Omental fat pad (tissue), 4 donors: ENCODE data around the gene NCBP1. TPM values are rescaled to one million over a fixed set of nuclear protein-coding genes. Genes with fewer than 3 reads are reported as not detected.

Experiments used
- ATAC-seq: fragments of 150-250 bp; one replicate; pipeline ENCODE4 v1.9.1; 2016; ENCODE audit warnings: mild to moderate bottlenecking, moderate library complexity; ENCODE audit not compliant: low FRiP score
- DNase-seq: peaks from one replicate; pipeline ENCODE4 v3.0.0-alpha.2; 2019; ENCODE audit warnings: low spot score
- CTCF ChIP-seq, 3 donors: fragments of 450-650 bp; IDR thresholded peaks; one replicate each; pipeline ENCODE4 v1.5.1; 2016 to 2017; ENCODE audit warnings: antibody characterized with exemption in 3 of 3, mild to moderate bottlenecking in 3 of 3, moderate library complexity in 2 of 3
- total RNA-seq, 4 donors: library from RNA; depleted of rRNA; stranded (reverse); fragments of >200 nt; gene quantifications; one replicate each; pipeline ENCODE4 v1.1.0, GENCODE V29; 2016

Gene NCBP1
- total RNA-seq, 4 donors from 2014 or later: 15.9 to 26.5 (median 18.5) TPM

DNA sequence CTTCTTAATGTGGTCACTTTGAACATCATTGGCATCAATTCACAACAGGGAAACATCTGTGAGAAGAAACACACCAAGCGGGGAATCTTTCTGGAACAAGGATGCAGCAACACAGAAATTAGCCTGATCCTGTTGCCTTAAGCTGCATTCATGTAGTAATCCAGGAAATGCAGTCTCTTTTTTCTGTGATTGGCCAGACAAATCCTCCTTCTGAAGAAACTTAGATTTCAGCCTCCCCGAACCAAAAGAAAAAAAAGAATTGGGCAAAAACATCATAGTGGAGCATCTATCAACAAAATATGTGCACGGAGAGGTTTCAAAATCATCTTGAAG, 70.7 kb downstream of the NCBP1 start:
- no peak for ATAC-seq

GRCh38 chr9:97704851-97705250, 71.2 kb downstream of the NCBP1 start:
- ATAC-seq (no peak), DNase-seq (no peak)
- TF ChIP-seq CTCF (IDR thresholded peaks at IDR 0.05): no peak

More for the DNA sequence above, 70.7 kb downstream of the NCBP1 start:
- TF ChIP-seq CTCF (IDR thresholded peaks at IDR 0.05): no peak
- no peak for DNase-seq

GRCh38 chr9:97705354-97705950, 71.8 kb downstream of the NCBP1 start:
- ATAC-seq (no peak), DNase-seq (no peak)
- no peak for TF ChIP-seq CTCF (IDR thresholded peaks at IDR 0.05)

DNA sequence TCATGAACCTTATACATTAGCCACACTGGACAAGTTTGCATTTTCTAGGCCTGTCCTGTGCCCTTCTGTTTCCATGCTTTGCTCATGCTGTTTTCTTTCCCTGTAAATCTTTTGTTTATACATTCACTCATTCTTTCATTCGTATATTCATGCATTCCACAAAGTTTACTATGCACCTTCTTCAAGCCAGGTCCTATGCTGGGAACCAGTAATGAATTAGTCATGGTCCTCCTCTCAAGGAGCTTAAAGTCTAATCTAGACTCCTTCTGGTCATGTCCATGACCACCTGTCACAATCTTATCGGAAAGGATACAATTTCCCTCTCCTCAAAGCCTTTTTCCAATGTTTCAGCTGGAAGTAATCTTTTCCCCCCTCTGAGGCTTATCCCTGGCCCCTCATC, 72.6 kb downstream of the NCBP1 start:
- DNase-seq (no peak), ATAC-seq (no peak)
- no peak for TF ChIP-seq CTCF (IDR thresholded peaks at IDR 0.05)

DNA sequence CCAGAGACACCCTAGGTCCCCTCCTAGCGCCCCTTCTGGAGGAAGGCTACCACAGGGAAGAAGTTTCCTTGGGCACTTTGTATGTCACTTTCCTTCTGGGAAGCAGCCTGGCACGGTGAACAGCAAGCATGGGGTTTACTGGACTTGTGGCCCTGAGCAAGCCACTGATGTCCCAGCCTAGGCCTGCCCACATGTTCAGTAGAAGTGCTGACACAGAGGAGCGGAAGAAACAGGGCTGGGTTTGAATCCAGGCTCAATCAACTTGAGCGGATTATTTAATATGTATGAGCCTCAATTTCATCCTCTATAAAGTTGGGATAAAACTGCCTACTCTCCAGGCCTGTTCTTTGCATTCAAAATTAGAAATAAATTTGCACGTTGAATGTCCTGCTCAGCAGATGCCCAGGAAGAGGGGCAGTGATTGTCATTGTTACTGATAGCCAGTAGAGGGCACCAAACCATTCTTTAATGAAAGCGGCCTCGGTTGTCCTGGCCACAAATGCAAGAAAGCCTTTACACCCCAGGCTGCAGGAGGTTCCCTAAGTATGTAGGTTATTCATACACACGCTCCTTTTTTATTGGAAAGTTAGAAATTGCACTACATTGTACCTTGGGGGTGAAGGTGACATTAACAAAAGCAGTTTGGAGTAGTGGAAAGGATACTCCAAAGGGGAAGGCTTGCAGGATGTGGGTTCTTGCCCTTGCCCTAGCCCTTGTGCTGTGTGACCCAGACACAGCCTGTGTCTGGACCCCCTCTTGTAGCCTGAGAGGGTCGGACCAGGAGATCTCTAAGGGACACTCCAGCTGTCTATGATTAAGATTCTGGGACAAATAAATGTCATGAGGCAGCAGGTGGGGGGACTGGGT, 77.0 kb downstream of the NCBP1 start:
- TF ChIP-seq CTCF (IDR thresholded peaks at IDR 0.05): no peak
- DNase-seq (no peak), ATAC-seq (peak; percentile 66)

- TF ChIP-seq CTCF (IDR thresholded peaks at IDR 0.05): no peak
- ATAC-seq (no peak), DNase-seq (no peak)
Observed at GRCh38 chr9:97711223-97711626, 77.6 kb downstream of the NCBP1 start.

- TF ChIP-seq CTCF (IDR thresholded peaks at IDR 0.05): no peak
- ATAC-seq (no peak), DNase-seq (no peak)
Observed at GRCh38 chr9:97714435-97714834, 80.8 kb downstream of the NCBP1 start.
